Measurements from ENCODE around the gene CDKN2B. TPM values are rescaled to one million over a fixed set of nuclear protein-coding genes. Genes with fewer than 3 reads are reported as not detected.
"Not testable (repeated sequence)": the region's sequence is repeated elsewhere in the genome, so short reads cannot be mapped to it uniquely, and the experiment has no call there.

CDKN2B gene, protein sequence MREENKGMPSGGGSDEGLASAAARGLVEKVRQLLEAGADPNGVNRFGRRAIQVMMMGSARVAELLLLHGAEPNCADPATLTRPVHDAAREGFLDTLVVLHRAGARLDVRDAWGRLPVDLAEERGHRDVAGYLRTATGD
- 9.2 and 9.4 TPM in 2 replicates for total RNA-seq

DNA sequence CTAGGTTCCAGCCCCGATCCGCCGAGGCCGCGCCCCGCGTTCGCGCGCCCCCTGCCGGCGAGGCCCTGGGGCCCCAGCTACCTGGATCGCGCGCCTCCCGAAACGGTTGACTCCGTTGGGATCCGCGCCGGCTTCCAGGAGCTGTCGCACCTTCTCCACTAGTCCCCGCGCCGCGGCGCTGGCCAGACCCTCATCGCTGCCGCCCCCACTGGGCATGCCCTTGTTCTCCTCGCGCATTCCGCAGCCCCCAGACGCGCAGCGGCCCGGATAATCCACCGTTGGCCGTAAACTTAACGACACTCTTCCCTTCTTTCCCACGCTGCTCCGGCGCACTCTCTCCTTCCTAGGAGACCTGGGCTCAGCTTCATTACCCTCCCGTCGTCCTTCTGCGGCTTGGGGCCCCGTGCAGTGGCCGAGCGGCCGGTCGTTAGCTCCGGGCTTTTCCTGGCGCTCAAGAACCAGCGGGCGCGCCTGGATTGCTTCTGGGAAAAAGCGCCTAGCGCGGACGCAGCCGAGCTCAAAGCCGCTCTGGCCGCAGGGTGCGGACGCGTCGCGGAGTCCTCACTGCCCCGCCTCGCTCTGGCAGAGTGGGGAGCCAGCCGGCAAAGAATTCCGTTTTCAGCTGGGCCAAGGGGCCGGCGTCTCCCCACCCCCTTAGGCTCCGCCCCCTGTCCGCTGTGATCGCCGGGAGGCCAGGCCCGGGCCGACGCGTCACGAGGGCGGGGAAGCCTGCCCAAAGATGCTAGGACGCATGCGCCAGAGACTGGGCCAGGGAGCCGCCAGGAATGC lies at the start of gene CDKN2B:
Gene CDKN2B (minus strand): TSS at position 589 of the 789 bp plus-strand sequence. CDS start 352 bp downstream, at position 237.
- intact Hi-C loops (cut with micrococcal nuclease) = loop anchor here (1.0 to 10.0 kb wide), 11 partner anchors 14 to 446 kb away; no protein-coding TSS in a partner anchor

DNA sequence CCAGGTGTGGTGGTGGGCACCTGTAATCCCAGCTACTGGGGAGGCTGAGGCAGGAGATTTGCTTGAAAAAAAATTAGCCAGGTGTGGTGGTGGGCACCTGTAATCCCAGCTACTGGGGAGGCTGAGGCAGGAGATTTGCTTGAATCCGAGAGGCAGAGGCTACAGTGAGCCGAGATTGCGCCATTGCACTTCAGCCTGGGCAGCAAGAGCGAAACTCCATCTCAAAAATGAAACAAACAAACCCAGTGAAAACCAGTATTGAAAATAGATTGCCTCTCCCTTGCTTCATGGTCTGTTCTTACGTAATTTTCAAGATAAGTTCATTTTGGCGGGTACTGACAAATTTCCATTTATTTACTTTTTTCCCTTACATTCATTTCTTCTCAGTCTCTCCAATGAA lies 48.9 kb upstream of the CDKN2B start:
- intact Hi-C loops (cut with micrococcal nuclease) = not testable (repeated sequence)

DNA sequence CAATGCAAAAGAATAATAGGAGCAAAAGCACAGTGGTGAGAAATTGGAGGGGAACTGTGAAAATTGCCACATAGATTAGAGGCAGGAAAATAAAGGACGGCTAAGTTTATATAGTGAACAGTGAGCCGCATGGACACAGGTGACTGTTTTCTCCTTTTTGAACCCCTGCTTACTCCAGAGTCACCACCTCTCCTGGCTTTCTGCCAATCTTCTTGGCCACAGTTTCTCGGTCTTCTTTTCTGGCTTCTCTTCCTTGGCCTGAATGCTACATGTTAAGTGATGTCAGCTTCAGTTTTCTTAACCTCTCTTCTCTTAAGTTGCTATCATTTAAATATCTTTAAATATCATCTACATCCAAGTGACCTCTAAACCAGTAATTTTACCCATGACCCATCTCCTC lies 47.3 kb upstream of the CDKN2B start:
- intact Hi-C loops (cut with micrococcal nuclease) = no loop called here

DNA sequence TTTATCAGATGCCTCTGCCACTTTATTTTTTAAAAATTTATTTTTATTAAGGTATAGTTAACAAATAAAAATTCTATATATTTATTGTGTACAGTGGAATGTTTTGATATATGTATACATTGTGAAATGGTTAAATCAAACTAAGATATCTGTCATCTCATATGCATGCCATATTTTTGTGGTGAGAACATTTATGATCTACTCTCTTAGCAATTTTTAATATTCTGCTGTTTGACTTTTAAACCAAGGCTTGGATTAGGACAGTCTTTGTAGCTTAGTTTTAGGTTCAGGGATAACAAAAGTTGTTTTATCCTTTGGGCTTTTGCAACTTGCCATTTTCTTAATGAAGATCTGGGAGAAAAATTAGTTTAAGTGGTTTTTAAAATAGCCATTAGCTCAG lies 46.0 kb upstream of the CDKN2B start:
- intact Hi-C loops (cut with micrococcal nuclease) = no loop called here

DNA sequence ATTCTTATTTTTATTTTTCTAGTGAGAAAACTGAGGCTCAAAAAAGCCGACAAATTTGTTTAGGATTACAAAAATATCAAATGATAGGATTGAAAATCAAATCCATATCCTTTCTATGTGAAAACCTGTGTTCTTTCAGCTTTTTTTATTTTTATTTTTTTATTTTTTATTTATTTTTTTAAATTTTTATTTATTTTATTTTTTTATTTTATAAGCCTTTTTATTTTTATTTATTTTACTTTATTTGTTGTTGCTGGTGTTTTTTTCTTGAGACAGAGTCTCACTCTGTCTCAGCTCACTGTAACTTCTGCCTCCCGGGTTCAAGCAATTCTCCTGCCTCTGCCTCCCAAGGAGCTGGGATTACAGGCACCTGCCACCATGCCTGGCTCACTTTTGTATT lies 45.4 kb upstream of the CDKN2B start:
- intact Hi-C loops (cut with micrococcal nuclease) = loop anchor here (5.0 kb wide), 1 partner anchor 188 kb away; no protein-coding TSS in a partner anchor

DNA sequence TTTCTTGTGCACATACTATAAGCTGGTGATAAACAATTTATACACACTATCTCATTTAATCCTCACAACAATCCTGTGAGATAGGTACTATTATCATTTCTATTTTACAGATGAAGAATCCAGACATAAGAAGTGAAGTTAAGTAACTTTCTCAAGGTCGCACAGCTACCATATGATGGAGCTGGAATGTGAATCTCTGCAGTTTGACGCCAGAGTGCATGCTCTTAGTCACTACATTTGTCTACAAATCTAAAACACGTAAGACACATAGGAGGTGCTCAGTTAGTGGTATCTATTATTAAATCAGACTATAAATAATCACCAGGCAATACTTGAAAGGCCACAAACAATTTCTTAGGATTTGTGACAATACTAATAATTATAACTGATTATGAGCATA lies 45.0 kb upstream of the CDKN2B start:
- intact Hi-C loops (cut with micrococcal nuclease) = loop anchor here (5.0 kb wide), 1 partner anchor 188 kb away; no protein-coding TSS in a partner anchor

DNA sequence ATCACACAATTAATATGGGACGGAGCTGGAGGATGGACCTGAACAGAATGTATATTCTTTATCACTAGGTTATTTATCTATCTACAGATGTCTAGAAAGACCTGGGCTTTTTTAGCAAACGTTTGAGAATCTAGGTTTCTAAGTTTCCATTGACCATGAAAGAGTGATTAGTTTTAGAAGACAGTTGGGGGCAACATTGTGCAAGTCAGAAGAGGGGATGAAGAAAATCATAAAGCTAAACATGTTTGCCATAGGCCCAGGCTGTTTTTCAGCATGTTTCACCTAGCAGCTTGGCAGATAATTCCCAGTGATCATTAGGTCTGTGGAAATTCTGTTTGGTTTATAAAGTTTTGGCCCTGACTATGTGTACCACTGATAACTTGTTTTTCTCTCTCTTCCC lies 44.1 kb upstream of the CDKN2B start:
- intact Hi-C loops (cut with micrococcal nuclease) = loop anchor here (1.0 to 5.0 kb wide), 4 partner anchors 8 to 189 kb away; partner anchors contain the start of gene CDKN2B

DNA sequence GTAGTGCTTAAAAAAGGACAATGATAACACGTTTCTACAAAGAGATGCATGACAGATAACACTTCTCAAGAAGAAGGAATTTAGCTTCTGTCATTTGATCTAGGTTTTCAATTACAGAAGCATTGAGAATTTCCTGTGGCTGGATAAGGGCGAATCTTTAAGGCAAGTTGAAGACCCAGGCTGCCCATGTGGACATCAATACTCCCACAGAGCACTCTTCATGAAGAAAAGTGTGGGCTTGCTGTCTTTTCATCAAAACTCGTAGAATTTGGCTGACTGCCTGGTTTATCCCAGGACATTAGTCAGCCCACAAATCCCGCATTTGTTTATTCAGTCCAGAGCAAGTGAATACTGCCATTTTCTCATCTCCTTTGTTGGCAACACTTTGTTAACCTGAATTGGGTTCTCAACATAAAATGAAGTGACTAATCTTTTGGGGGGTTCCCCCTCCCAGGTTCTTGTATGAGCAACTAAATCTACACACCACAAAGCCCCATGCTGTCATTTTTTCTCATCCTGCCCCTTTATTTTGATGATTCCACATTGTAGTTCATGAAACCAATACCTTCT lies 43.4 kb upstream of the CDKN2B start:
- intact Hi-C loops (cut with micrococcal nuclease) = loop anchor here (1.0 to 5.0 kb wide), 8 partner anchors 13 to 190 kb away; partner anchors contain the start of gene CDKN2B

DNA sequence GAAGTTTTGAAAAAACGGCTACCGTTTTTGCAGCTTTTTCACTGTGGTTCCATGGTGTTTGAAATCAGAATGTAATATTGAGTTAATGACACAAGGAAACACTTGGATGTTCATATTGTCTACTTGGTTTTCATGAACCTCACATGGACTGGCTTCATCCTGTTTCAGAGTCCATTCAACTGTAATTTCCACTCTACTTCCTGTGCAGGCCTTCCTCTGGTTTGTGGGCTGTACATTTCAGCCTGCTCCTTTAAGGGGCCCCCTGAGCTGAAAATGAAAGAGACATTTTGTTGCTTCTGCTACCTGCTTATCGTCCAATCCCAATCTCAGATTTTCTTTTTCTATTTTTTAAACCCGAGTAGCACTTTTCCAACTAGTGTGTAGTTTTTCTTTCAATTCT lies 41.8 kb upstream of the CDKN2B start:
- intact Hi-C loops (cut with micrococcal nuclease) = loop anchor here (5.0 kb wide), 1 partner anchor 191 kb away; no protein-coding TSS in a partner anchor

DNA sequence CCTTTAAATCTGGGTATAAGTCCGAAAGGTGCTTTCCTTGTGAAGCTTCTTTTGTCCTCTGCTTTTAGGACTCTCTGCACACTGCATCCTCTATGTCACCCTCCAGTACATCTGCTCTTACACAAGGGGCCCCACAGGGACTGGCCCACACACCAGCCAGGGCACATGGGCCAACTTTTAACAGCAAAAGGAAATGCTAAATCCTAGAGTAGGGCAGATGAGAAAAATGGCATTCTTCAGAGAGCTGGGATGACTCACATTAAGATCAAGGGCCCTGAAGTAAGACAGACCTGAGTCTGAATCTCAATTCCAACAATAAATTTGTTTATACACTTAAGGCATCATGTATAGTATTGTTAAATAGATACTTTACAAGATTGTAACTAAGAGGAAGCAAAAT lies 40.3 kb upstream of the CDKN2B start:
- intact Hi-C loops (cut with micrococcal nuclease) = no loop called here

DNA sequence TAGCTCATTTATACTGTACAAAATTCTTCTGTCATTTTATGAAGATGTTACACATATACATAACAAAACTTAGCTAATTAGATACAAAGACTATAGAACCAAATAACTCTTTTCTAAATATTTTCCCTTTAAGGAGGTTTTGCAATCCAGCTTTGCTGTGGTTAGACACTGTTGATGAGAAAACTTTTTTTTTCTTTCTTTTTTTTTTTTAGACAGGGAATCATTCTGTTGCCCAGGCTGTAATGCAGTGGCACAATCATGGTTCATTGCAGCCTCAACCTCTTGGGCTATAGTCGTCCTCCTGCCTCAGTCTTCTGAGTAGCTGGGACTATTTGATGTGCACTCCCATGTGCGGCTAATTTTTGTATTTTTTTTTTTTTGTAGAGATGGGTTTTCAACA lies 38.5 kb upstream of the CDKN2B start:
- intact Hi-C loops (cut with micrococcal nuclease) = no loop called here

DNA sequence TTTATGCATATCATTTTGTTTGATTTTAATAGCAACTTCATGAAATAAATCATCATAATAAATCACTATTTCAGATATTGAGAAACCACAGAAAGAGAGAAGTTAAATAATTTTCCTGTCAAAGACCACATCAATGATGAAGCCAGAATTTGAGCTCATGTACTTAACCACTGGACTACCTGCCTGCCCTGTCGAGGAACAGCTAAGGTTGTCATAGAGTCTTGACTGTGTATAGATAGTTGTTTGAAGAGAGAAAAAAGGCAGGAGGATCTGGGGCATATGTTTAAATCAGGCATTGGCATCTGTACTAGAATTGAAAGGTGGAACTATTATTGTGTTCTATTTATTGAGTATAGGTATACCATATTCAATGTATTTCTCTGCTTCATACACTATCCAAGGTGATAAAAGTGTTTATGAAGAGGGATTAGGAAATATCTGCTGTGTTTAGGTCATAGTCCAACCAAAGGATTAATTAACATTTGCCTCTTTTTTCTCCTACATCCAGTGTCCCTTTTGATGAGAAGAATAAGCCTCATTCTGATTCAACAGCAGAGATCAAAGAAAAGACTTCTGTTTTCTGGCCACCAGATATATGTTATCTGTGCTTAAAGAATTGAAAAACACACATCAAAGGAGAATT lies 37.3 kb upstream of the CDKN2B start:
- intact Hi-C loops (cut with micrococcal nuclease) = no loop called here

DNA sequence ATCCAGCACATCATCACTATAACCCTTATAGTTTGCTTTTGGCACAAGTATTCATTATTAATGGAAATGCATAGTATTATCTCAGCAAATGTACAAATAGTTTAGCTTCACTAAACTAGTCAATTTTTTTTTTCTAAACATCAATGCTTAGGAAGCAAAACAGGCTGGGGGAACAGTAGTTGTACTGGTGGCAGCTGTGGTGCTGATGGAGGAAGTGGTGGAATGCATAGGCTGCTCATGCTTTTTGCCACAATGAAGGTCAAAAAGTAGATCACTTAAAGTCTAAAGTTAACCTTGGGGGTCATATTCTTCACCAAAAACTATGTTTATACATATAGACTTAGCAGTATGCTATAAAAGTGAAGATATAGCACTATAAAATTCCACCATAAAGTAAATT lies 36.3 kb upstream of the CDKN2B start:
- intact Hi-C loops (cut with micrococcal nuclease) = loop anchor here (1.0 kb wide), 1 partner anchor 8 kb away; no protein-coding TSS in a partner anchor

DNA sequence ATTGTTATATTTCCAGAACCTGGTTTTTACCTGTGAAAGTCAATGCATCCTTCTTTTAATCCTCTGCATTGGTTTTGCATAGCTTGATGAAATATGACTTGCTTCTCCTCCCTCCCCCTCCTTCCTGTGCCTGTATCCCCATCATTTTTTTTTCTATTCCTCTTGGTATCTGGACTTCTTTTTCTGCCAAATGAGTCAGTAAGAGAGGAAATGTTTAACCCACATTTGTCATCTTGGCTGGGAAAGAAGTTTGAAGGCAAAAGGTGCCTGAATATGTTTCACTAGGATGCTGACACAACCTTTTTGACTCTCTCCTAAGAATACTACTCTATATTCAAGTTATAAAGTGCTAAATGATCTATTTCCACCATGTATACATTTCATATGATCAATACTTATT lies 35.5 kb upstream of the CDKN2B start:
- intact Hi-C loops (cut with micrococcal nuclease) = no loop called here

DNA sequence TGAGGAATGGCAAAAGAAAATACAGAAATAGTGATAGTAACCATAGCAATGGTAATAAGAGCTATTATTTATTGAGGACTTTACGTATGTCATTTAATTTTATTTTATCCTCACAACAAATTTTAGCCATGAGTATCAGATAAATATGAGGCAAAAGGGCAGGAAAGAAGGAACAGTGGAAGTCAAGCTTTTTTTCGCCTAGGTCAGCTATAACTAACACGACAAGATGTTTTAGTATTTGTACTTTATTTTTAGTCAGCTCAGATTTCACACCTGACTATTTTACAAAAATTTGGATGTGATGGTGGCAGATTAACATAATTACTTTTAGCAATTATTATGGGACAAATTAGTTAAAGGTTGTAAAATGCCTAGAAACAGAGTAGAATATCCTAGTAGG lies 34.8 kb upstream of the CDKN2B start:
- intact Hi-C loops (cut with micrococcal nuclease) = no loop called here

DNA sequence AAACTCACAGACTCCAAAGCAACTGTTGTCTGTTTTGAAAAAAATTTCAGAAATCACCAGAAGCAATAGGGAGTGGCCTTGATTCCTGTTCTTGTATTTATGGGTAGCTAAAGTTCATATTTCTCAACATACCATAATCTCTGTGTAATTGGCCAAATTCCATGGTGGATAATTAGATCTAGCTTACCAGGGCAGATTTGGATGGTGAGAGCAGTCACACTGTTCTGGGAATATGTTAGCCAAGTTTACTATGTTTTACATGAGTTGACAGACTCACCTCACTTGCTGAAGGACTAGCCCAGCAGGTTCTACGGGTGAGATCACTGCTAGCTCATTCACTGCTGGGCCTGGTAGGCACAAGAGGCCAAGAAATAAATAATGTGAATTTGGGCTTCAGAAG lies 32.7 kb upstream of the CDKN2B start:
- intact Hi-C loops (cut with micrococcal nuclease) = no loop called here

DNA sequence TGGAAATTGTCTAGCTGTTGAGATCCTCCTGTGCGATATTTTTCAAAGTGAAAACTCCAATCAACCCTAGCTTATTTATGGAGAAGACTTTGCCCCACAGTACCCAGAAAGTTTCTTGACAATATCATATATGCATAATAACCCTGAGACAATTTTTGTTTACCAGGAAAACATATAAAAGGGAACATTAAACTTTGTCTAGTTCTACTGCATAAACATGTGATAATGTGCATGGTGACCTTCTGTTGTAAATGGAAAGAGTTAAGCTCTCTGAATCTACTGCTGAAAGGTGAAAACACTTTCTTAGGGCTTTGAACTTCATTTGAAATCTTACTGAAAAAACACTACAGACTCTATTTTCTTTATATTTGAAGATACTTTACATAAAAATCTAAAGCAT lies 32.2 kb upstream of the CDKN2B start:
- intact Hi-C loops (cut with micrococcal nuclease) = no loop called here

DNA sequence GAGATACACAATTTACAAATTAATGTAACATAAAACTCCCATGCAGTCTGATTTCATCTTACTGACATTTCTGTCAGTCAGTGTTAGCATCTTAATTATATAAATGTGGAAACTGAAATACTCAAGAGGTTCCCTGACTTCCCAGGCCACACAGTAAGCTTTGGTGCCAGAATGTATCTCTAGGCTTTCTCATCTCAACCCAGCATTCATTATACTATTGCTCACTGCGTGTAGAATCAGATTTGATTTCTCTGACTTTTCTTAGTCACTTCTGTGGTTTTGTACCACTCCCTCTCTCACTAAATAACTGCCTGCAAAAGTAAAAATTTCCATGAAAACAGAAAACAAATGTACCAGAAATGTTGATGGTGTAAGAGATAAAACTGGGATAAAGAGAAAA lies 31.7 kb upstream of the CDKN2B start:
- intact Hi-C loops (cut with micrococcal nuclease) = no loop called here

DNA sequence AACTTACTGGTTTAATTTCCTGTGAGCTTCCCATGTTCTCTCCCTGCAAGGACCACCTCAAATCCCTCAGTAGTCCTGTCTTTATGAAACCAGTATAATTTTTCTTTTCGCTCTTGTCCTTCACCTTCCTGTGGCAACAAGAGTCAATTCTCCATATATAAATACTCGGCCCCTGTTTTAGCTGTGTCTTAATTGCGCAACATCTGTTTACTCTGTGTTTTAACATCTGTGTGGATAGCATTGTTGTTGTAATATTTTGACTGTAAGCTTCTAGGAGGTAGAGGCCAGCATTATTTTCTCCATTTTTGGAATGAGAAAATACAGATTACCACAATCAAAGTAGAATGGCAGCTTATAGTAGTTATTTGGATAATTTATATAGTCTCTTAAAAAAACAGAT lies 30.2 kb upstream of the CDKN2B start:
- intact Hi-C loops (cut with micrococcal nuclease) = loop anchor here (2.0 to 5.0 kb wide), 5 partner anchors 42 to 330 kb away; no protein-coding TSS in a partner anchor

DNA sequence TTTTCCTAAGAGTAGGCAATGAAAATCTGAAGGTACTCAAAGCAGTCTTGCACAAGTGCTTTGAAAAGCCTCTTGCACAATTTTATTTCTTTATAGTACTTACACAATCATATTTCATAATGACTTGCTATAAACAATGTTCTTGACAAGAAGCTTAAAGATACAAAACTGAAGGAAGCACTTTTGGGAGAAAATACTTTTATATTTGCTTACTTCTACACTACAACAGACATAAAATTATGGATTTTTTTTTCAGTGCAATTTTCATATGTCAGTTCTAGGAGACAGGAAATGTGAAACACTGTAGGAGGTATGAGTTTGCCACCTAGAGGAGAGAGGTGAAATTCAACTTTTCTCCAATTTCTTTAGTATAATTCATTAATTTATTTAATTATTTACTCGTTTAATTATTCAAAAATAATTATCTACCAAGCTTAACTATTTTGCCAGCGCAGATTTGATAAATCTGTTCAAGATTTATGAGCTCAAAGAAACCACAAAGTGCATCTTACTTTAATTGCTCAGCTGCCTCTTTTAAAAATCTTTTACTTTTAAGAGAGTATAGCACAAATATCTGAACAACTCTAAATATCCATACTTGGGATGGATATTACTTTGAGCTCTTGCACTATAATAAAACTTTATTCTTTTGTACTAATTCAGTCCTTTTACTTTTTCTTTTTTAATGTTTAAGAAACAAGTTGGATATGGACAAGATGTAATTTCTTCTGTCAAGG lies 29.0 kb upstream of the CDKN2B start:
- intact Hi-C loops (cut with micrococcal nuclease) = loop anchor here (1.0 to 5.0 kb wide), 8 partner anchors 29 to 329 kb away; partner anchors contain the start of gene CDKN2B
